T follicular helper cell (primary cell): Measurements from ENCODE around the gene FGF14.

Source experiments
- DNase-seq: peaks from one replicate; pipeline ENCODE4 v3.0.0-alpha.2; 2020; ENCODE audit warnings: low read depth

Gene FGF14

DNA sequence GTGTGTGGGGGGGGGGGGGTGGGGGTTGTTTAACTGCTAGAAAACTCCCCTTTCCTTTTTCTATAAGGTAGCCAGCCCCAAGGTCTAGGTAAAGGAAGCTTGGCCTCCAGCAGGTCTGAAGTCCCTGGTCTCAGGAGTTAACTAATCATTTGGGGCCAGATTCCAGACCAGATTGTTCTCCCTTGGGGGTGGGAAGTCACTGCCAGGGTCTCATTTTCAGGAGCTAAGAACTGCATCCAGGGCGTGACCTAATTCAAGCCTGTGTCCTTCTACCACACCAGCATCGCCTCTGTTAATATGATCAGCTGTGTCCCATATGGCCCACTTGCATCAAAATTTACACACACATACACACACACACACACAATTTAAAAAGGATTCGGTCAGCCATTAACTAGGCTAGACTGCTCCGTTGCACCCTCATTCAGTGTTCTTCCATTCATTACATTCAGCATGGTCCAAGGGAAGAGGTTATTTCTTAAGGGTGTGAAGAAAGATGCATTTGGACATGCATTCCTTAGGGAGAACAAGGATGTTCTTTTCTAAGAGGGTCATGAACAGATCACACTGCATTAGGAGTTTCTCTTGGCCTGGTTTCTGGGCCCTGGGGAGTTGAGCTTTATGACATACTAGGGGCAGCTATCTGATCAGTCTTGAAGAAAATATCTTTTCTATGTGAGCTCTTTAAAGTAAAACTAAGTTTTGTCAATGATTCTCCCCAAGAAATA lies 91.0 kb downstream of the FGF14 start:
- DNase-seq = no peak

GRCh38 chr13:102309110-102309509 lies 92.7 kb downstream of the FGF14 start:
- DNase-seq = no peak

GRCh38 chr13:102302534-102302933 lies 99.3 kb downstream of the FGF14 start:
- DNase-seq = no peak

GRCh38 chr13:102300379-102300778 lies 101.5 kb downstream of the FGF14 start:
- no peak for DNase-seq

GRCh38 chr13:102299366-102299765 lies 102.5 kb downstream of the FGF14 start:
- DNase-seq = no peak

GRCh38 chr13:102298051-102298450 lies 103.8 kb downstream of the FGF14 start:
- no peak for DNase-seq

- no peak for DNase-seq
Observed at GRCh38 chr13:102295316-102296048, 106.4 kb downstream of the FGF14 start.

GRCh38 chr13:102294407-102295018 lies 107.3 kb downstream of the FGF14 start:
- no peak for DNase-seq

GRCh38 chr13:102293723-102294122 lies 108.1 kb downstream of the FGF14 start:
- DNase-seq = no peak

- no peak for DNase-seq
Observed at GRCh38 chr13:102291587-102292218, 110.1 kb downstream of the FGF14 start.

DNA sequence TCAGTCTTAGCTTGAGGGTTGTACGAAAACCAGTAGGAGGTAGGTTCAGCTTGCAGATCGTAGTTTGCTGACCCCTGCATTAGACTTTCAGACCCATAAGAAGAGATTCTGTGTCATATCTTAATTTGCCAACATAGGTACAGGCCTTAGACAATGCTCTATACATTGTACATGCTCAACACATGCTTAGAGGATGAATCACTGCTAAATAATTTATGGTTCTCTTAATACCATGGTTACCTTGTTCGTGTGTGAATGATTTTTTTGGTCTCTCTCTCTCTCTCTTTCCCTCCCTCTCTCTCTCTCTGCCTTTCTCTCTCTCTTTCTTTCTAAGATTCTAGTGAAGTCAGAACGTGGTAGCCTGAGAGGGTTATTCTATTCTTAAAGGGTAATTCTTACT lies 112.2 kb downstream of the FGF14 start:
- no peak for DNase-seq

DNA sequence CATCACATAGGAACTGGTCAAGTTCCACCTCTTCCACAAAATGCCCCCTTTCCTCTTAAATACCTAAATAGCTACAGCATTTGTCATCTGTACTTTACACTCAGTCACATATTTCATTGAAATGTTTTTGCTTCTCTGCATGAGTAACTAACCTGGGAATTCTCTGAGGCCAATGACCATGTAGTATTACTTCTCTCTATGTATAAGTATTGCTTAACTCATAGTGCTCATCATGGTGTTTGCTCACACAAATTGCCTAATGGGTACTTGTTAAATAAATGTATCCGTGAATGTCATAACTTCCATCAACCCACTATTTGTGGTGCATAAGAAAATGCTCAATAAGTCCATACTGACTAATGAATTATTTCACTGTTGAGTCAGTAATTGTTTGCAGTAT lies 115.5 kb downstream of the FGF14 start:
- no peak for DNase-seq

DNA sequence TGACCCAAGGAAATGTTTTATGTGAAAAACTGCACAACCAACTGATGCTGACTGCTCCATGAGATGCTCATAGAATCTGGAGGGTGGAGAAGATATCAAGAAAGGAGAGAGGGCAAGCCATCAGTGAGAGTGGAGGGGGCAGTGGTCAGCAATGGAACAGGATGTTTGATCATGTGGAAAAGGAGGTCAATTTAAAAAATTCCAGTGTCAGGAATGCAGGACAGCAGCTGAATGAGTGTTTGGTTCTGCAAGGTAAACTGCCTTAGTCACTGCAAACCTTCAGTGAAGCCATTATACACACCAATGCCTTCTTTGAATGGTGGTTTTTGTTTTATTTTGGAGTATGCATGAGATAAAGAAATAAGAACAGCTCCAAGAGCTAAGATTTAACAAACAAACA lies 121.5 kb downstream of the FGF14 start:
- no peak for DNase-seq

- DNase-seq = no peak
Observed at GRCh38 chr13:102277286-102277685, 124.6 kb downstream of the FGF14 start.

- no peak for DNase-seq
Observed at GRCh38 chr13:102276404-102276803, 125.4 kb downstream of the FGF14 start.

GRCh38 chr13:102275969-102276368 lies 125.9 kb downstream of the FGF14 start:
- no peak for DNase-seq

DNA sequence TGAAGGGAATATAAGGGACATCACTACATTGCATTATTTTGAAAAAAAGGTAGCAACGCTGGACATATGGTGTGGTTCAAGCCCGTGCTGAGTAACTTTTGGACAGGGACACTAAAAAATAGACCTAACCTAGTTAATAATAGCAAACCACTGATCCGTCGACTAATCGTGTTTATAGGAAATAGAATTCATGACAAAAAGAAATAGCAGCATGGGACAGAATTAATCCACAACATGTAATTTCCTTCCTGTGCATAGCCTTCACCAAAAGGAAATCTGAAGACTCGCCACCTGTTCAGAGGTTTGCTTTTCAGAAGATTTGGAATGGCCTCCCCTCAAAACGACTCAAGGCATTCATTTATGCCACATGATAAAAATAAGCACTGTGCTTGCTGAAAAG lies 128.7 kb downstream of the FGF14 start:
- no peak for DNase-seq

- DNase-seq = no peak
Observed at GRCh38 chr13:102267191-102267590, 134.7 kb downstream of the FGF14 start.

DNA sequence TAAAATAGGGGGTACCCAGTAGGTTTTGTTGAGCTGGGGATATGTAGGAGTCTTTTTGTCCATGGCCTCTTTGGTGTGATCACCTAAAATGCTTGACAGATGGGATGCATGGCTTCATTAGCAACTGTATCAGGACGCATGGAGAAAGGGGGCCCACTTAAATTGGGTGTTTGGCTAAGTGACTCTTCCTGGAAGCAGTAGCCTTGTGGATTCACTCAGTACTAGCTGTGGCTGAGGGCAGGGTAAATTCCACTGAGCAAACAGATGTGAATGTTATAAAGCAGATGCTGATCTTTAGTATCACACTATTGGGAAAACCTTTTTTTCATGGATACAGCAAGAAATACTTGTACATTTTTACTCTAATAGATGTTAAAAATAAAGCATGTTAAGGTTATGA lies 140.0 kb downstream of the FGF14 start:
- DNase-seq = no peak

- no peak for DNase-seq
Observed at GRCh38 chr13:102261316-102261715, 140.5 kb downstream of the FGF14 start.

GRCh38 chr13:102260256-102260655 lies 141.6 kb downstream of the FGF14 start:
- DNase-seq = no peak

DNA sequence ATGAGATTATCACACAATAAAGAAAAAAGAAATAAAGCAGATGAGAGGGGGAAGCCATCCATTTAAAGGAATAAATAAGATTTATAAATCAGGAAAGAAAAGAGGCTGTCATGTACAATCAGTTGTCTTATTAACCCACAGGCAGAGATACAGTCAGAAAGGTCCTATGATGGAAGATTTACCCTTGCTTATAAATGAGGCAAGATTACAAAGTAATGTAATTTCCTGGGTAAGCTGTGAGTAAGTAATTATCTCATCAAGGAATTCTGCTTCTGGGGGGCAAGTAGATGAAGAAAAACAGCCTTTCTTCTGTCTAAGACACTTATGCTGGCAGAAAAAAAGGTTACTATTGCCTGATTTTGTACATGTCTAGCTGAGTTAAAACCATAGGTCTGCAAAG lies 146.4 kb downstream of the FGF14 start:
- DNase-seq = no peak

- DNase-seq = no peak
Observed at GRCh38 chr13:102251817-102252216, 150.0 kb downstream of the FGF14 start.
